K562 (cell line): ENCODE measurements around the gene HDAC6. TPM values are rescaled to one million over a fixed set of nuclear protein-coding genes. Genes with fewer than 3 reads are reported as not detected.
A peak's percentile ranks its signal among the peaks of the same experiment; 100 is the strongest.

Experiments used
- ATAC-seq: fragments of 200-7000 bp; cut with Tn5 transposase; 3 replicates; pipeline ENCODE4 v1.9.1; 2020; ENCODE audit warnings: moderate library complexity
- BruUV-seq: library from RNA; stranded (reverse); fragments of 400-500 nt; replicated peaks from 2 replicates; lab custom pipeline; 2021; lab: Mats Ljungman, UMichigan
- CTCF ChIA-PET: fragments of 300-600 bp; formaldehyde crosslinking; extraction: SDS; loops from one replicate; lab custom pipeline; 2021; ENCODE audit warnings: low intra/inter-chr PET ratio; lab: Yijun Ruan, JAX
- POLR2A ChIA-PET: fragments of 300-600, 350-650 bp; sonication (Branson Sonifier 250); formaldehyde crosslinking; extraction: SDS; loops from one replicate; lab custom pipeline; 2021; ENCODE audit warnings: antibody characterized with exemption, inconsistent platforms; lab: Yijun Ruan, JAX
- DNase-seq, 4 experiments: peaks; one replicate each; pipeline versions ENCODE4 v3.0.0 to v3.0.0-alpha.2; 2011 to 2018; ENCODE audit warnings: low spot score in 3 of 4, mixed read lengths in 3 of 4; ENCODE audit errors: extremely low read depth in 1 of 4
- FAIRE-seq: peaks from 2 replicates; lab custom pipeline; 2011; peaks lifted over from hg19 to GRCh38; lab: Jason Lieb, UNC
- H2AFZ ChIP-seq: 2 replicates; pipeline ENCODE4 v1.6.0; 2011; ENCODE audit warnings: low read depth, low read length, control low read depth, inconsistent platforms
- H3K27ac ChIP-seq: fragments of 200-600 bp; 3 replicates; pipeline ENCODE4 v1.8.0; 2011; ENCODE audit warnings: low read depth, mild to moderate bottlenecking, control low read depth, inconsistent platforms, low read length, moderate library complexity, mixed read lengths; ENCODE audit errors: extremely low read depth
- H3K27me3 ChIP-seq, 2 experiments: fragments of 300-600 bp in 1 of 2; 2 replicates in 1 of 2; 3 replicates in 1 of 2; pipeline versions ENCODE4 v1.6.0 to v1.8.0; 2011; ENCODE audit warnings: inconsistent platforms in 2 of 2, low read length in 2 of 2, mild to moderate bottlenecking in 1 of 2, mixed read lengths in 1 of 2, moderate library complexity in 1 of 2; ENCODE audit not compliant: control insufficient read depth in 2 of 2, insufficient read depth in 2 of 2
- H3K36me3 ChIP-seq: fragments of 300-600 bp; 3 replicates; pipeline ENCODE4 v1.8.0; 2011; ENCODE audit warnings: mild to moderate bottlenecking, low read length, inconsistent platforms; ENCODE audit not compliant: control insufficient read depth, insufficient read depth
- H3K4me1 ChIP-seq, 2 experiments: fragments of 200-600 bp in 1 of 2; replicated peaks in 1 of 2; 2 replicates in 1 of 2; 3 replicates in 1 of 2; pipeline versions ENCODE4 v1.5.1 to v1.8.0; 2011; ENCODE audit warnings: inconsistent platforms in 2 of 2, low read length in 2 of 2, mild to moderate bottlenecking in 1 of 2, mixed read lengths in 1 of 2, moderate library complexity in 1 of 2; ENCODE audit not compliant: control insufficient read depth in 2 of 2, insufficient read depth in 2 of 2
- H3K4me2 ChIP-seq: 2 replicates; pipeline ENCODE4 v1.6.1; 2011; ENCODE audit warnings: low read length, control low read depth, inconsistent platforms, mixed read lengths; ENCODE audit not compliant: insufficient read depth
- H3K4me3 ChIP-seq: fragments of 200-600 bp; sonication (generic), shearing (Covaris generic); 2 replicates; pipeline ENCODE4 v1.5.1; 2016; ENCODE audit warnings: control low read depth, inconsistent platforms
- H3K79me2 ChIP-seq: fragments of 200-600 bp; 3 replicates; pipeline ENCODE4 v1.8.0; 2011; ENCODE audit warnings: low read length, inconsistent platforms; ENCODE audit not compliant: control insufficient read depth, insufficient read depth
- H3K9ac ChIP-seq, 2 experiments: 2 replicates each; pipeline versions ENCODE4 v1.6.0 to v1.6.1; 2011; ENCODE audit warnings: low read depth in 2 of 2, low read length in 2 of 2, control low read depth in 1 of 2, inconsistent platforms in 1 of 2, mild to moderate bottlenecking in 1 of 2, mixed read lengths in 1 of 2; ENCODE audit not compliant: insufficient read depth in 1 of 2
- H3K9me1 ChIP-seq: one replicate; pipeline ENCODE4 v1.6.0; 2011; ENCODE audit warnings: inconsistent platforms, mild to moderate bottlenecking, low read length, moderate library complexity; ENCODE audit not compliant: control insufficient read depth, insufficient read depth
- H3K9me3 ChIP-seq: replicated peaks from 2 replicates; pipeline ENCODE4 v1.5.1; 2011; ENCODE audit warnings: low read depth, low read length, inconsistent platforms; ENCODE audit not compliant: control insufficient read depth, insufficient read depth
- H4K20me1 ChIP-seq: replicated peaks from 2 replicates; pipeline ENCODE4 v1.6.1; 2011; ENCODE audit warnings: low read length, inconsistent platforms, mixed read lengths; ENCODE audit not compliant: control insufficient read depth, insufficient read depth
- JUNB ChIP-seq: fragments of 450-650 bp; formaldehyde crosslinking; conservative IDR thresholded peaks from 2 replicates; pipeline ENCODE4 v1.4.0; 2020; ENCODE audit warnings: mild to moderate bottlenecking
- NCOA4 ChIP-seq: fragments of 450-650 bp; IDR thresholded peaks from 2 replicates; pipeline ENCODE4 v1.6.1; 2018; ENCODE audit warnings: mild to moderate bottlenecking; ENCODE audit not compliant: partially characterized antibody
- NCOA6 ChIP-seq: fragments of 450-650 bp; IDR thresholded peaks from 2 replicates; pipeline ENCODE4 v1.6.1; 2017; ENCODE audit warnings: mild to moderate bottlenecking
- NFIX ChIP-seq: fragments of 250-450 bp; sonication (Bioruptor Pico); IDR thresholded peaks from 2 replicates; pipeline ENCODE4 v1.4.0; 2020; ENCODE audit warnings: low read depth, mild to moderate bottlenecking, moderate library complexity
- NFXL1 ChIP-seq: fragments of 450-650 bp; formaldehyde crosslinking; IDR thresholded peaks from 2 replicates; pipeline ENCODE4 v1.4.0; 2021; ENCODE audit warnings: mild to moderate bottlenecking
- NFYB ChIP-seq: IDR thresholded peaks from 2 replicates; pipeline ENCODE4 v1.6.1; 2011; ENCODE audit warnings: mild to moderate bottlenecking, moderate library complexity; ENCODE audit not compliant: insufficient read length; ENCODE audit errors: extremely low read depth
- POU5F1 ChIP-seq: fragments of 150-350 bp; IDR thresholded peaks from 2 replicates; pipeline ENCODE4 v1.6.1; 2014; ENCODE audit warnings: borderline replicate concordance, low read length, low read depth, mild to moderate bottlenecking; ENCODE audit not compliant: partially characterized antibody
- ZKSCAN1 ChIP-seq: fragments of 150-350 bp; IDR thresholded peaks from 2 replicates; pipeline ENCODE4 v1.6.1; 2016; ENCODE audit warnings: low read depth, low read length
- ZNF143 ChIP-seq: sonication (generic); formaldehyde crosslinking; IDR thresholded peaks from 2 replicates; pipeline ENCODE4 v1.9.0; 2022; ENCODE audit warnings: mild to moderate bottlenecking, missing genetic modification reagents
- ZNF282 ChIP-seq: sonication (generic); formaldehyde crosslinking; IDR thresholded peaks from 2 replicates; pipeline ENCODE4 v1.8.1; 2023; ENCODE audit warnings: missing genetic modification reagents
- WGBS: fragments of 100-300 bp; shearing (Covaris generic); methylation state at CpG from one replicate; pipeline ENCODE4 v1.1.6; 2016; ENCODE audit warnings: low coverage, mixed read lengths; ENCODE audit not compliant: insufficient coverage; ENCODE audit errors: missing lambda C conversion rate; 5-methylcytosine and 5-hydroxymethylcytosine counted together
- in situ Hi-C: fragments of 300-500 bp; cut with MboI; formaldehyde crosslinking; loops from 4 replicates; pipeline ENCODE4 v1.15.0; 2018; ENCODE audit warnings: inconsistent platforms, mixed read lengths
- intact Hi-C: fragments of 100-400 bp; cut with micrococcal nuclease; formaldehyde crosslinking; loops from 2 replicates; pipeline ENCODE4 v1.14.2; 2022
- polyA plus RNA-seq, 8 experiments: library from polyadenylated mRNA; depleted of rRNA in 4 of 8; stranded (reverse) in 5 of 8; unstranded in 3 of 8; fragments of >200 nt; fragmentation: Nextera tagmentation in 2 of 8; fragmentation: Illumina TruSeq in 1 of 8; extraction: Ambion mirVana in 2 of 8; extraction: Trizol in 1 of 8; gene quantifications; 2 replicates each; pipeline versions ENCODE4 v1.2.1 to v1.2.3, GENCODE V29; 2011 to 2014; ENCODE audit warnings: inconsistent platforms in 1 of 8, missing spikeins in 1 of 8
- total RNA-seq, 7 experiments: library from RNA; depleted of rRNA in 6 of 7; stranded (reverse); fragments of >200 nt in 6 of 7; fragmentation: Illumina TruSeq in 2 of 7; extraction: Trizol in 2 of 7; gene quantifications; 2 replicates each; pipeline versions ENCODE4 v1.2.1 to v1.2.3, GENCODE V29; 2011 to 2021; ENCODE audit warnings: low replicate concordance in 1 of 7
- TF ChIP-seq, protein P1 (sequence below): fragments of 200-800 bp; sonication (Bioruptor generic); IDR thresholded peaks from 2 replicates; pipeline ENCODE4 v1.6.1; 2017; ENCODE audit warnings: missing genetic modification characterization, missing compliant biosample characterization
- TF ChIP-seq, protein P2 (sequence below), 3 experiments: fragments of 200-800 bp in 1 of 3; fragments of 250-450 bp in 1 of 3; fragments of 450-650 bp in 1 of 3; sonication (Bioruptor Pico) in 1 of 3; sonication (Bioruptor generic) in 1 of 3; formaldehyde crosslinking in 1 of 3; IDR thresholded peaks; 2 replicates each; pipeline versions ENCODE4 v1.6.1 to v1.8.0; 2016 to 2022; ENCODE audit warnings: mild to moderate bottlenecking in 2 of 3, missing genetic modification characterization in 2 of 3, missing compliant biosample characterization in 1 of 3, moderate library complexity in 1 of 3
- TF ChIP-seq, protein P3 (sequence below): fragments of 450-650 bp; formaldehyde crosslinking; IDR thresholded peaks from 2 replicates; pipeline ENCODE4 v1.4.0; 2022; ENCODE audit warnings: missing genetic modification characterization
- TF ChIP-seq, protein P4 (sequence below): IDR thresholded peaks from 2 replicates; pipeline ENCODE4 v1.6.1; 2012; ENCODE audit warnings: low read depth, low read length, improper control_type of control experiment, borderline replicate concordance

Gene HDAC6
- total and polyA plus RNA-seq, 9 of the 15 experiments (the other 6 are each of a cell fraction or from before 2014, with no cell fraction given) = 29.9 to 101 (median 71.2) TPM

DNA sequence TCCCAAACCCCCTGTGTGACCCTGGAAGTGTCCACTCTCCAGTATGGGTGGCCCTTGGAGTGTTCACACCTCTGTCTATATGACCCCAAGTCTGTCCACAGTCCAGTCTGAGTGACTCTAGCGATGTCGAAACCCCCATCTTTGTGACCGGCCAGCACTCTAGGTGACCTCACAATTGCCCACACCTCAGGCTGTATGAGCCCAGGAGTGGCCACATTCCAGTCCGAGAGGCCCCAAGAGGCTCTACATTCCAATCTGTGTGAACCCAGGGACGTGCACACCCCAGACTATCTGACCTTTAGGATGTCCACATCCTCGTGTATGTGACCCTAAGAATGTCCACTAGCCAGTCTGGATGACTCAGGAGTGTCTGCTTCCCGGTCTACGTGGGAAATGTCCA lies 47.6 kb upstream of the HDAC6 start:
- H3K9me1 ChIP-seq = no peaks in the 10 kb centered on the region
- H3K9ac ChIP-seq = peak overlapping the region in 1 of 2 experiments; percentile 36; a peak in 1 of 4 replicates
- FAIRE-seq (no peak), ATAC-seq (no peak; the same call in 2 of the 3 replicates), DNase-seq (no peak)
- BruUV-seq = no TSS peak
- no peaks in the 10 kb centered on the region for H3K27me3 ChIP-seq
- no peak overlapping the region for H2AFZ ChIP-seq
- ChIA-PET CTCF (no interaction called here), POLR2A (no interaction called here)
- in situ Hi-C loops = no loop called here
- intact Hi-C loops = no loop called here
- no peaks in the 10 kb centered on the region for H3K36me3 ChIP-seq
- H4K20me1 ChIP-seq = no peaks in the 10 kb centered on the region
- TF ChIP-seq NCOA6 = no peak
- TF ChIP-seq JUNB (CRISPR knock-in tag) = no peak
- TF ChIP-seq, protein P1, sequence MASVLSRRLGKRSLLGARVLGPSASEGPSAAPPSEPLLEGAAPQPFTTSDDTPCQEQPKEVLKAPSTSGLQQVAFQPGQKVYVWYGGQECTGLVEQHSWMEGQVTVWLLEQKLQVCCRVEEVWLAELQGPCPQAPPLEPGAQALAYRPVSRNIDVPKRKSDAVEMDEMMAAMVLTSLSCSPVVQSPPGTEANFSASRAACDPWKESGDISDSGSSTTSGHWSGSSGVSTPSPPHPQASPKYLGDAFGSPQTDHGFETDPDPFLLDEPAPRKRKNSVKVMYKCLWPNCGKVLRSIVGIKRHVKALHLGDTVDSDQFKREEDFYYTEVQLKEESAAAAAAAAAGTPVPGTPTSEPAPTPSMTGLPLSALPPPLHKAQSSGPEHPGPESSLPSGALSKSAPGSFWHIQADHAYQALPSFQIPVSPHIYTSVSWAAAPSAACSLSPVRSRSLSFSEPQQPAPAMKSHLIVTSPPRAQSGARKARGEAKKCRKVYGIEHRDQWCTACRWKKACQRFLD (CRISPR knock-in tag) = no peak
- TF ChIP-seq, protein P2, sequence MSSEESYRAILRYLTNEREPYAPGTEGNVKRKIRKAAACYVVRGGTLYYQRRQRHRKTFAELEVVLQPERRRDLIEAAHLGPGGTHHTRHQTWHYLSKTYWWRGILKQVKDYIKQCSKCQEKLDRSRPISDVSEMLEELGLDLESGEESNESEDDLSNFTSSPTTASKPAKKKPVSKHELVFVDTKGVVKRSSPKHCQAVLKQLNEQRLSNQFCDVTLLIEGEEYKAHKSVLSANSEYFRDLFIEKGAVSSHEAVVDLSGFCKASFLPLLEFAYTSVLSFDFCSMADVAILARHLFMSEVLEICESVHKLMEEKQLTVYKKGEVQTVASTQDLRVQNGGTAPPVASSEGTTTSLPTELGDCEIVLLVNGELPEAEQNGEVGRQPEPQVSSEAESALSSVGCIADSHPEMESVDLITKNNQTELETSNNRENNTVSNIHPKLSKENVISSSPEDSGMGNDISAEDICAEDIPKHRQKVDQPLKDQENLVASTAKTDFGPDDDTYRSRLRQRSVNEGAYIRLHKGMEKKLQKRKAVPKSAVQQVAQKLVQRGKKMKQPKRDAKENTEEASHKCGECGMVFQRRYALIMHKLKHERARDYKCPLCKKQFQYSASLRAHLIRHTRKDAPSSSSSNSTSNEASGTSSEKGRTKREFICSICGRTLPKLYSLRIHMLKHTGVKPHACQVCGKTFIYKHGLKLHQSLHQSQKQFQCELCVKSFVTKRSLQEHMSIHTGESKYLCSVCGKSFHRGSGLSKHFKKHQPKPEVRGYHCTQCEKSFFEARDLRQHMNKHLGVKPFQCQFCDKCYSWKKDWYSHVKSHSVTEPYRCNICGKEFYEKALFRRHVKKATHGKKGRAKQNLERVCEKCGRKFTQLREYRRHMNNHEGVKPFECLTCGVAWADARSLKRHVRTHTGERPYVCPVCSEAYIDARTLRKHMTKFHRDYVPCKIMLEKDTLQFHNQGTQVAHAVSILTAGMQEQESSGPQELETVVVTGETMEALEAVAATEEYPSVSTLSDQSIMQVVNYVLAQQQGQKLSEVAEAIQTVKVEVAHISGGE (CRISPR knock-in tag; IDR thresholded peaks at IDR 0.05) = no peak
- no peak for TF ChIP-seq NFYB
- no peak for TF ChIP-seq ZNF143 (CRISPR knock-in tag)
- TF ChIP-seq, protein P3, sequence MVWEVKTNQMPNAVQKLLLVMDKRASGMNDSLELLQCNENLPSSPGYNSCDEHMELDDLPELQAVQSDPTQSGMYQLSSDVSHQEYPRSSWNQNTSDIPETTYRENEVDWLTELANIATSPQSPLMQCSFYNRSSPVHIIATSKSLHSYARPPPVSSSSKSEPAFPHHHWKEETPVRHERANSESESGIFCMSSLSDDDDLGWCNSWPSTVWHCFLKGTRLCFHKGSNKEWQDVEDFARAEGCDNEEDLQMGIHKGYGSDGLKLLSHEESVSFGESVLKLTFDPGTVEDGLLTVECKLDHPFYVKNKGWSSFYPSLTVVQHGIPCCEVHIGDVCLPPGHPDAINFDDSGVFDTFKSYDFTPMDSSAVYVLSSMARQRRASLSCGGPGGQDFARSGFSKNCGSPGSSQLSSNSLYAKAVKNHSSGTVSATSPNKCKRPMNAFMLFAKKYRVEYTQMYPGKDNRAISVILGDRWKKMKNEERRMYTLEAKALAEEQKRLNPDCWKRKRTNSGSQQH = no peak
- no peak for TF ChIP-seq ZNF282 (CRISPR knock-in tag)
- TF ChIP-seq POU5F1 = no peak
- TF ChIP-seq, protein P4, sequence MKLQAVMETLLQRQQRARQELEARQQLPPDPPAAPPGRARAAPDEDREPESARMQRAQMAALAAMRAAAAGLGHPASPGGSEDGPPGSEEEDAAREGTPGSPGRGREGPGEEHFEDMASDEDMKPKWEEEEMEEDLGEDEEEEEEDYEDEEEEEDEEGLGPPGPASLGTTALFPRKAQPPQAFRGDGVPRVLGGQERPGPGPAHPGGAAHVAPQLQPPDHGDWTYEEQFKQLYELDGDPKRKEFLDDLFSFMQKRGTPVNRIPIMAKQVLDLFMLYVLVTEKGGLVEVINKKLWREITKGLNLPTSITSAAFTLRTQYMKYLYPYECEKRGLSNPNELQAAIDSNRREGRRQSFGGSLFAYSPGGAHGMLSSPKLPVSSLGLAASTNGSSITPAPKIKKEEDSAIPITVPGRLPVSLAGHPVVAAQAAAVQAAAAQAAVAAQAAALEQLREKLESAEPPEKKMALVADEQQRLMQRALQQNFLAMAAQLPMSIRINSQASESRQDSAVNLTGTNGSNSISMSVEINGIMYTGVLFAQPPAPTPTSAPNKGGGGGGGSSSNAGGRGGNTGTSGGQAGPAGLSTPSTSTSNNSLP = no peak
- no peak for TF ChIP-seq NFIX
- no peak for TF ChIP-seq ZKSCAN1
- no peak for TF ChIP-seq NCOA4
- TF ChIP-seq NFXL1 = no peak
- no peak overlapping the region for H3K4me2 ChIP-seq
- 68% methylated on average over 6 of the region's 8 CpGs for WGBS
- no peaks in the 10 kb centered on the region for H3K9me3 ChIP-seq
- no peaks in the 10 kb centered on the region for H3K79me2 ChIP-seq
- H3K27ac ChIP-seq = no peak overlapping the region
- peaks cover 3 to 8% of the 10 kb centered on the region in 2 experiments; a peak in 3 of 5 replicates for H3K4me1 ChIP-seq
- no peak overlapping the region for H3K4me3 ChIP-seq
